ENCODE measurements around the gene ATP8B4.

DNA sequence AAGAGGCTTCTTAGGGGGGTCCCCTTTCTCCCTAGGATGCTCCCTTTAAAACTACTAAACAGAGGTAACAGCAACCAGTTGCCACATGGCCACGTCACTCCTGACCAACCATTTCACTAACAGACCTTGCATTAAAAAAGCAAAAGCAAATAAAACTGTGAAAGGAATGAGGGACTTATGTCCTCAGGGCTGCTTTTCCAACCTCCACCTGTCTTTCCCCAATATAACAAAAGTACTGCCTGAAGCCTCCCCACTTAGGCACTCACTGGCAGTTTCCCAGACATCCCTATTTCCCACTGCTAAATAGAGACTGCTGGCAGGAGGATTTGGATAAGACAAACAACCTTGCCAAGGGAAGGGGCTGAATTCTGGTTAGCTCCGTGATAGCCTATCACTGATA lies 130.3 kb downstream of the ATP8B4 start:
- TF ChIP-seq POLR2A (IDR thresholded peaks at IDR 0.05) = no peak
- TF ChIP-seq, protein P1, sequence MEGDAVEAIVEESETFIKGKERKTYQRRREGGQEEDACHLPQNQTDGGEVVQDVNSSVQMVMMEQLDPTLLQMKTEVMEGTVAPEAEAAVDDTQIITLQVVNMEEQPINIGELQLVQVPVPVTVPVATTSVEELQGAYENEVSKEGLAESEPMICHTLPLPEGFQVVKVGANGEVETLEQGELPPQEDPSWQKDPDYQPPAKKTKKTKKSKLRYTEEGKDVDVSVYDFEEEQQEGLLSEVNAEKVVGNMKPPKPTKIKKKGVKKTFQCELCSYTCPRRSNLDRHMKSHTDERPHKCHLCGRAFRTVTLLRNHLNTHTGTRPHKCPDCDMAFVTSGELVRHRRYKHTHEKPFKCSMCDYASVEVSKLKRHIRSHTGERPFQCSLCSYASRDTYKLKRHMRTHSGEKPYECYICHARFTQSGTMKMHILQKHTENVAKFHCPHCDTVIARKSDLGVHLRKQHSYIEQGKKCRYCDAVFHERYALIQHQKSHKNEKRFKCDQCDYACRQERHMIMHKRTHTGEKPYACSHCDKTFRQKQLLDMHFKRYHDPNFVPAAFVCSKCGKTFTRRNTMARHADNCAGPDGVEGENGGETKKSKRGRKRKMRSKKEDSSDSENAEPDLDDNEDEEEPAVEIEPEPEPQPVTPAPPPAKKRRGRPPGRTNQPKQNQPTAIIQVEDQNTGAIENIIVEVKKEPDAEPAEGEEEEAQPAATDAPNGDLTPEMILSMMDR (IDR thresholded peaks at IDR 0.05 in 8 of 11, conservative IDR thresholded peaks at IDR 0.05 in 3 of 11) = no peak

Measured in spleen (tissue), 7 donors.